ENCODE results near the gene SLC8A1.
"Not testable (repeated sequence)": the region's sequence is repeated elsewhere in the genome, so short reads cannot be mapped to it uniquely, and the experiment has no call there.

Gene SLC8A1

GRCh38 chr2:40109381-40109780 is 342.5 kb downstream of the SLC8A1 start:
- no peak for DNase-seq (ENCODE audit: low read depth in 2 of 2)

GRCh38 chr2:40108851-40109250 is 343.0 kb downstream of the SLC8A1 start:
- DNase-seq (ENCODE audit: low read depth in 2 of 2) = no peak

DNA sequence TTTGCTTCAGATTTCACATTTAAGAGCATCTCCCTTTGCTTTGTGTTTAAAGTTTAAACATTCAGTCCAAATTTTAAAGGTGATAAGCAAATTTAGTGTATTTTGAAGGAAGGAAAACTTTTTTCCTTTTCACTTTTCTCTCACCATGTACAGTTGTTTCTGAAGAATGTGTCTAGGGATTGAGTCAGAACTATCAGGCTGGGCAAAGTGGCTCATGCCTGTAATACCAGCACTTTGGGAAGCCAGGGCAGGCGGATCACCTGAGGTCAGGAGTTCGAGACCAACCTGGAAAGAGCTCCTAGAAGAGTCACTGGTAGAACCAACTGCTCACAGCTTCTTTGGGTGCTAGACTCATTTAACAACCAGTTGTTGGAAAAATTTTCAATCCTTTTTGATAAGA is 345.8 kb downstream of the SLC8A1 start:
- no peak for DNase-seq (ENCODE audit: low read depth in 2 of 2)

DNA sequence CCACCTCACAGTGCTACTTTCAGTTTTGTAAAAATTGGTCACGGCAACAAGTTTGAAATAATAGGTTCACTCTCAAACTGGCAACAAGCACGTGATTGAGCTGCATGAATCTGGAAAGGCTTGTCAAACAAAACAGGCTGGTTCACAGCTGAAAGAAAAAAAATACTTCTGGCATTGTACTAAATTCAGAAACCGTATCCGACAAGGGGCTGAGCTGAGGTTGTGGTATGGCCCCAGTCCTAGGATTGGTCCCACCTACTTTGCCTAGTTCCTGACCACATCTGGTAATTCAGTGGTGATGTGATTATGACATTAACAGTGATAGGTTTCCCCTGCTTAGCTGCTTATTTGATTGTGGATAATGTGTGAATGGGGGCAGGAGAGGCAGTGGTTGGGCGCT is 346.3 kb downstream of the SLC8A1 start:
- DNase-seq (ENCODE audit: low read depth in 2 of 2) = no peak

- no peak for DNase-seq (ENCODE audit: low read depth in 2 of 2)
Observed at GRCh38 chr2:40103590-40103989, 348.3 kb downstream of the SLC8A1 start.

GRCh38 chr2:40103163-40103562 is 348.7 kb downstream of the SLC8A1 start:
- no peak for DNase-seq (ENCODE audit: low read depth in 2 of 2)

DNA sequence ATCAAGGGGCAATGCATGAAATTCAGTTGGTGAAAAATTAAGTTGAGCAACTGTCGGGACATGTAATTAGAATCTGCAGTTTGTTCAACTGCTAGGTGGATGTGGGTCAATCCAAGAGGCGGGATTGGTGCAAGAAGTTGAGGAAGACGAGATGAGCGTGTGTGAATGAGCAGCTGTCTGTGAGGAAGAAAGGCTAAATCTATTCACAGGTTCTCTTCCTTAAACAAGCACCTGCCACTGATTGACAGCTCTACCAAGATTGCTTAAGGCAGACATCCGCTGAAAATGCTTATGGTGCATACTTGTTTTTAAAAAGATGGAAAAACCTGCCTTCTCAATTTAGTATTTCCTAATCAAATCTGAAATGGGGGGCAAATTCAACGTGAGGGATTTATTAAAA is 349.4 kb downstream of the SLC8A1 start:
- no peak for DNase-seq (ENCODE audit: low read depth in 2 of 2)

DNA sequence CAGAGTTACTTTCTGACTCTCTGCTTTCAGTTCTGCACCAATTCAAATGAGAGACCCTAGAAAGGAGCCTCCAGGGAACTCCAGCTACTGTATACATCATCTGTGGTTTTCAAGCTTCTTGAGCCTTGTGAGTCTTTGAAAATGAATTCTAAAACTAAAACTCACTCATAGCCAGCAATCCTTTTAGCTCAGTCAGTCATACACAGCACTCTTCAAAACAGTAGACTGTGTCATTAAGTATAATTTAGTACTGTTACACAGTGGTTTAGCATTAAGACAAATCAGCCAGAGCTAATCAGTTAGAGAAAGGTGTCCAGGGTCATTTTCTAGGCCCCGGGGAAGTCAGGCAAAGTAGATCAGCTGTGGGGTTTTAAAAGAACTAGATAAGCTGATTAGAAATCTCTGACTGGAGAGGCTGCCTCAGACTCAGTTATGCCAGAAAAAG is 350.7 kb downstream of the SLC8A1 start:
- DNase-seq (ENCODE audit: low read depth in 2 of 2) = no peak

GRCh38 chr2:40100676-40101075 is 351.2 kb downstream of the SLC8A1 start:
- no peak for DNase-seq (ENCODE audit: low read depth in 2 of 2)

- DNase-seq (ENCODE audit: low read depth in 2 of 2) = no peak
Observed at GRCh38 chr2:40098786-40099470, 353.0 kb downstream of the SLC8A1 start.

- no peak for DNase-seq (ENCODE audit: low read depth in 2 of 2)
Observed at GRCh38 chr2:40097691-40098385, 354.1 kb downstream of the SLC8A1 start.

GRCh38 chr2:40096360-40096759 is 355.5 kb downstream of the SLC8A1 start:
- DNase-seq (ENCODE audit: low read depth in 2 of 2) = no peak

- DNase-seq (ENCODE audit: low read depth in 2 of 2) = no peak
Observed at GRCh38 chr2:40095000-40095399, 356.9 kb downstream of the SLC8A1 start.

DNA sequence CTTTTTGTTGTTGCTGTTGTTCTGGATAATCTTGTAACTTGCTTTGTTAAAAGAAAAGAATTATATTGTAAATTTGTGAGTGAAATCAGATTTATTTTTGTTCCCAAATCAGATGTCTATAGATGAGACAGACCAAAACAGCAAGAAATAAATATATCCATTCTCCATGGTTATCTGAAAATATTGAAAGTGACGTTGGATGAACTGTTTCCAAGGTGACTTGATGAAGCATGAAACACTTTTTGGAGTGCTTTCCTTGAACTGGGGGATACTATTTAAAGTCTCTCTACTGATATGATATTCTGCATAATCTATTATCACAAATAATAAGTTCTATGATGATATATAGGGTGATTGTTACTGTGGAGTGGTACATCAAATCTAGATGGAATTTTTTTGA is 357.4 kb downstream of the SLC8A1 start:
- DNase-seq (ENCODE audit: low read depth in 2 of 2) = no peak

DNA sequence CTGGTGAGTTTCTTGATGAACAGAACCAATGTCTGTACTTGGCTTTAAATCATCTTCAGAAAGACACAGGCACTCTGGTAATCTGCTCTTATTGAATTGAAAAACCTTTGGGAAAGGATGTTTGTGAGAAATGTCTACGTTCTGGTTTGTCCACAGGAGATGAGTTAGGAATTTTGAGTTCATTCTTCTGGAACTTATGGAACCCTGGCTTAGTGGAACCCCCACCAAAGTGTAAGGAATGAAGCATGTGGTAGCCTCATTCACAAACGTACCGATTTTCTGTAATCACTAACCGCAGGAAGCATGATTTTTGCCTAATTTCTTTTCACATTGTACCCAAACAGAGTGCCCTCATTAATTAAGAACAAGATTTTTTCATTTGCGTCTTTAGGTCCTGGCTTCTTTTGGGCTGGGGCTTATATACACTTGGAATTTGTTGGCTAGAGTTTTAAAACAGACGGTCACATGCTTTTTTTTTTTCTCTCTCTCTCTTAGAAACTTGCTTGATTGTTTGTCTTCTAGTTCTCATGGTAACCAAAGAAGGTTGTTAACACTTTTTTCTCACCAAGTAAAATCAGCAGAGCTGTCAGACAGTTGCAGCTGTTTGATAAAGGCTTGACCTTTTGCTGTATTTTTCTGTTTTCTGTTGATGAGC is 358.7 kb downstream of the SLC8A1 start:
- no peak for DNase-seq (ENCODE audit: low read depth in 2 of 2)

DNA sequence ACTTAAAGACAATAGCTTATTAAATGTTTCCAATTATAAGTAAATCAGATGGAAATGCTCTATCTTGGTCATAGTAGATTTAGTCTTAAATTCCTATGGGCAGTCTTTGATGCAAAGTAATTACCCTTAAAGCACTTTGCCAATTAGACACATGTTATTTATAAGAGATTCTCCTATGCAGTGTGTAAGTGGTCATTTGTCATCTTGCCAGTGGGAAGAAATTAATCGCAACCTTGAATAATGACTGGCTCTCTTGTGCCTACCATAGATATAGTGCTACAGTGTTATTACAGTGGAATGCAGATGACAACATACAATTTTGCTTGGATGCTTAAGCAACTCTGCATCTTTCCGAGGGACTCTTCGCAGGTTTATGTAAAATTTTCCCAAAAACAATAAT is 361.8 kb downstream of the SLC8A1 start:
- DNase-seq (ENCODE audit: low read depth in 2 of 2) = no peak

DNA sequence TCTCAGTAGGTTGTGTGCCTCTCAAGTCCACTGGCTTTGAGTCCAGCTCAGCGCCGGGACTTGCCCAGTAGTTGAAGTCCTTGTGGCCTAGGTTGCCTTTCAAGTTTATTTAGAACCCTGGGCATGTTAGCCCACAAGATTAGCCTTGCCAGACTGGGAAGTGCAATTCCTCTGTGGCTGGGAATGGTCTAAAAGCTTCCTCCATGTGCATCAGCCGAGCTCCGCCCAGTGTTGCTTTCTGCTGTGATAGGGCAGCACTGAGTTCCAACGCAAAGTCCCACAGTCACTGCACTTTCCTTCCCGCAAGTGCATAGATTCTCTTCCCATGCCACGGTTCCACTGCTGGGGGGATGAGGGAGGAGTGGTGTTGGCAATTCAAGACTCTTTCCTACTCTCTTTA is 364.0 kb downstream of the SLC8A1 start:
- DNase-seq (ENCODE audit: low read depth in 2 of 2) = no peak

GRCh38 chr2:40087434-40087833 is 364.5 kb downstream of the SLC8A1 start:
- DNase-seq (ENCODE audit: low read depth in 2 of 2) = no peak

- no peak for DNase-seq (ENCODE audit: low read depth in 2 of 2)
Observed at GRCh38 chr2:40085786-40086185, 366.1 kb downstream of the SLC8A1 start.

GRCh38 chr2:40073336-40073735 is 378.6 kb downstream of the SLC8A1 start:
- not testable (repeated sequence) for DNase-seq (ENCODE audit: low read depth in 2 of 2)

GRCh38 chr2:40072442-40073232 is 379.3 kb downstream of the SLC8A1 start:
- no peak for DNase-seq (ENCODE audit: low read depth in 2 of 2)

DNA sequence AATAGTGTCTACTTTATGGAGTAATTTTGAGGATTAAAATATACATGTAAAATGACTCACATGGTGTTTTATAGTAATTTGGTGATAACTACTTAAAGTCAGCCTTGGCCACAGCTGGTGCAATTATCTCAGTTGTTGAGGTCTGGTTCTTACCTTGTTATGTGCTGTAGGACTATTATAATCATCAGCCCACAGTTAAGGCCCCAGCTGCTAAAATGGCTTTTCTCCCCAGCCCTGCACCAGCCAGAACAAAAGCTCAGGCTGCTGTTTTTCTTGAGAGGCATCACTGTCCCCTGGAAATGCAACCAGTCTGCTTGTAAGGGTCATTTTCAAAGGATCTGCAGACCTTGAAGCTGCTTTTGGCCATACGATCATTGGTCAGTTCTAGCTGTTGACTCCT is 389.5 kb downstream of the SLC8A1 start:
- no peak for DNase-seq (ENCODE audit: low read depth in 2 of 2)
